PC-3 (cell line): Measurements from ENCODE around the gene OR56B1.

ENCODE experiments used
- CTCF ChIP-seq: fragments of 300-600 bp; sonication (generic); conservative IDR thresholded peaks from 2 replicates; pipeline ENCODE4 v1.5.1; 2017; ENCODE audit warnings: antibody characterized with exemption, low read depth, mild to moderate bottlenecking, low read length
- EZH2phosphoT487 ChIP-seq: fragments of 300-600 bp; sonication (generic); IDR thresholded peaks from 2 replicates; pipeline ENCODE4 v1.6.1; 2018; ENCODE audit warnings: mild to moderate bottlenecking, antibody characterized with exemption, low read length, borderline replicate concordance

- TF ChIP-seq CTCF: no peak
- TF ChIP-seq EZH2phosphoT487: no peak
These were observed 9.9 kb upstream of the OR56B1 start for GRCh38 chr11:5726351-5726750.
